Stimulated activated CD4-positive, alpha-beta T cell treated with anti-CD3 and anti-CD28 coated beads, Interleukin-2, amount 100 ng/mL, for 48 hours (primary cell): ENCODE results near the gene NKX6-2.
"Not testable (repeated sequence)": the region's sequence is repeated elsewhere in the genome, so short reads cannot be mapped to it uniquely, and the experiment has no call there.

Experiments used
- DNase-seq, 2 donors: peaks; one replicate each; pipeline ENCODE4 v3.0.0-alpha.2; 2020

NKX6-2 gene

GRCh38 chr10:132752378-132752777 lies 33.6 kb downstream of the NKX6-2 start:
- no peak for DNase-seq

DNA sequence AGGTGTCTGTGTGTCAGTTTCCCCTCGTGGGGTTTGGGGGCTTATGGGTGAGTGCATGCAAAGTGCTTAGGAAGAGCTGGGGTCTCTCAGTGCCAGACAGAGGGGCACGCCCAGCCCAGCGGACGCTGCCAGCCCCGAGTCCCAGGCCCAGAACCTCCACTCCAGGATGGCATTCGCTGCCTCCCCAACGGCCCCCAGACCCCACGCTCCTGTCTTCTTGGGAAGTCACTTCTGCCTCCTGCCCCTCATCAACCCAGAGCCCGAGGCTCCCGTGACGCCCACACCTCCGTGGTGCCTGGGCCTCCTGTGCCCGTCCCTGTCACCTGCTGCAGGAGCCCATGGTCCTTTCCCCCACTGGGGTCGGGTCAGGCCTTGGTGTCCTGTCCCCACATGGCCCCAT lies 35.0 kb downstream of the NKX6-2 start:
- no peak for DNase-seq

GRCh38 chr10:132749371-132749795 lies 36.6 kb downstream of the NKX6-2 start:
- DNase-seq: no peak

GRCh38 chr10:132748545-132749370 lies 37.2 kb downstream of the NKX6-2 start:
- no peak for DNase-seq

- no peak for DNase-seq
Measured at GRCh38 chr10:132748135-132748534, 37.8 kb downstream of the NKX6-2 start.

DNA sequence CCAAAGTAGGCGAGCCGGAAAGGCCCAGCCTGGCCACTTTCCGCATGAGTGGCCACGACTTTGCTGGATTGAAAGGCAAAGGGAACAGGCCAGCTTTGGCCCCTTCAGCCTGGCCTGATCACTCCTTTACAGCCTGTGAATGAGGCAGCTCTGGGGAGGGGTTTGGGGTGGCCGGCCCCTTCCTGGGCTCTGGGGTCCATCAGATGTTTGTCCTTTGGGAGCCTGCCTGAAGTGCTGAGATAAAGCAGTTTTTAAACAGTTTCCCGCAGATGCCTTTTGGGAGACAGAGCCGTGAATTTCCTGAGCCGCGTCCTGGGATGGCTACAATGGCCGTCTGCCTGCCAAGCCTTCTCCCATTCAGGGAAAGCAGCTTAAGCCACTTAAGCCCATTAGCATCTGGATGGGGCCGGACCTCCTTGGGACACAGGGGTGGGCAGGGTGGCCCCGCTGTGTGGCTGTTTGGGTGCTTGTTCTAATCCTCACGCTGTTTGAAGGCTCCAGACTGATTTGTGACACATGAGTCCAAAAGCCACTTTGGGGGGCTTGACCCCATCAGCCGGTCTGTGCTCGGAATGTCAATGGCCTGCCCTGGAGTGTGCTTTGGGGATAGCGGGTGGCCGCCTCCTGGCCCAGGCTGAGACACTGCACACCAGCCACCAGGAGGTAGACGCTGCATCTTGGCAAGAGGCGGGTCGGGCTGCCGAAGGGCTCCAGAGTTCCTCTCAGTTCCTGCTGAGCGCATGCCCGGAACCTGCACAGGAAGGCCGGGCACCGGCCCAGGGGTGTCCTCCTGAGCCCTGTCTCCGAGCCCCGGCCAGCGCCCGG lies 38.9 kb downstream of the NKX6-2 start:
- no peak for DNase-seq

- no peak for DNase-seq
Measured at GRCh38 chr10:132746386-132746785, 39.6 kb downstream of the NKX6-2 start.

DNA sequence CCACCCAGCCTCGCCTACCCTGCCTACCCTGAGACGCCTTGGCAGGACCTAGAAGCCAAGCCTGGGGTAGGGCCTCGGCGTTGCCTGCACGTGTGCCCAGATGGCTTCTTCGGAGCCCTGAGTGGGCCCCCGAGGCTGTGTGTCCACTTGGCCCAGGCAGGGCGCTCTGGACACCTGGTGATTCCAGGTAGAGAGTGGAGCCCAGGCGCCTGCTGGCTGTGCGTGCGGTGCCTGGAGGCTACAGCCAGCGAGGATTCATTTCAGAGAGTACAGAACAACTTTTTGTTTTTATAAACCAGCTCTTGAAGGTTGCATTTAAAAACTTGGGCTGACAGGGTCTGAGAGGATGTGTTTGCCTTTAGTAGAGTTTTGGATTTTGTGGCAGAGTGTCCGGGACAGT lies 40.0 kb downstream of the NKX6-2 start:
- no peak for DNase-seq

GRCh38 chr10:132745511-132745910 lies 40.4 kb downstream of the NKX6-2 start:
- no peak for DNase-seq

DNA sequence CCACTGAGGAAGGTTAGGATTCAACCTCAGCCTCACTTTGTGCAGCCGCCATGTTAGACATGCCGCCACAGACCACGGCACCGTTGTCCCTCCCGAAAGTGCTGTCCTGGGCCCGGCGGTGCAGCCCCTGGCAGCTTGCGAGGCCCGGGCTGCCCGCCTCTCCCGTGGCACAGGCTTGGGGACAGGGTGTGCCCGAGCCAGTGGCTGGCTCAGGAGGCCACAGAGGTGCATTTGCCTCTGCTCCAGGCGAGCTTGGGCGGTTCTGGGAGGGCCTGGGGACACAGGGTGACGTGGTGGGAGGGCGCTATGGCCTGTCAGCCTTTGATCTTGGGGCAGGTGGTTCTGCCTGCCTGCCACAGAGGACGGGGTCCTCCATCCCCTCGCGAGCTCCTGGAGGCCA lies 41.1 kb downstream of the NKX6-2 start:
- DNase-seq: no peak

GRCh38 chr10:132743925-132744490 lies 41.9 kb downstream of the NKX6-2 start:
- DNase-seq: no peak

- DNase-seq: not testable (repeated sequence)
Measured at GRCh38 chr10:132743196-132743924, 42.6 kb downstream of the NKX6-2 start.

GRCh38 chr10:132742837-132743194 lies 43.1 kb downstream of the NKX6-2 start:
- DNase-seq: no peak

- DNase-seq: no peak
Measured at GRCh38 chr10:132742167-132742836, 43.6 kb downstream of the NKX6-2 start.

DNA sequence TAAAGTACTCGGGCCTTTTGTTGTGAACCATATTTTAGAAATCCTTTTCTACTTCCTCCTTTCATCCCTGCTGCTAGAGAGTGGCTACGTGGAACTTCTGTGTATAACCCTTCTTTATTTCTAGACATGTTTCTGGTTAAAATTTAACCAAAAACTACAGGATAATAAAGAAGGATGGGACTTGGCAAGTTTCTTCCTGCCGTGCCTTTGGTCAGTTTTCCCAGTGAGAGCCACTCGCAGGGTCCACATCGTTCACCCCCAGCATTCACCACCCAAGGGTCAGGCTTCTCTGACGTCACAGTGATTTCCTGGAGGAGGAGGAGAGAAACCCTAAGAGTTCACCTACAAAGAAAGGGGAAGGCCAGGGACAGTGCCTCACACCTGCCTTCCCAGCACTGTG lies 45.4 kb downstream of the NKX6-2 start:
- no peak for DNase-seq

DNA sequence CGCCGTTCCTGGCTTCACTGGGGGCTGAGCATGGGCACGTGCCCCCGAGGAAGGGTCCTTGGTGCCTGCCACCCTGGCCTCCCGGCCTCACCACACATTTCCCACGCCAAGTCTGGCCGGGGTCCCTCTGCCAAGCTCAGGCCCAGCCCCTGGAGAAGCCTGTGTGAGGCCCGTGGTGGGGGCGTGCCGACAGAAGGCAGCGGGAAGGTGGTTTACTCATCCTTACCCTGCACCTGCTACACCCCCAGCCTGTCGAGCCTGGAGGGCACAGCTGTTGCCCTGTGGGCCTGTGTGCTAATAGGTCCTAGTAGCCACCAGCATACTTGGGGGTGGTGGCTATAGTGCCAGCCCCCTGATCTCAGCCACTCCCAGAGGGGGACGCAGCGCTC lies 46.7 kb downstream of the NKX6-2 start:
- DNase-seq: no peak

- DNase-seq: no peak
Measured at GRCh38 chr10:132738454-132739224, 47.3 kb downstream of the NKX6-2 start.

DNA sequence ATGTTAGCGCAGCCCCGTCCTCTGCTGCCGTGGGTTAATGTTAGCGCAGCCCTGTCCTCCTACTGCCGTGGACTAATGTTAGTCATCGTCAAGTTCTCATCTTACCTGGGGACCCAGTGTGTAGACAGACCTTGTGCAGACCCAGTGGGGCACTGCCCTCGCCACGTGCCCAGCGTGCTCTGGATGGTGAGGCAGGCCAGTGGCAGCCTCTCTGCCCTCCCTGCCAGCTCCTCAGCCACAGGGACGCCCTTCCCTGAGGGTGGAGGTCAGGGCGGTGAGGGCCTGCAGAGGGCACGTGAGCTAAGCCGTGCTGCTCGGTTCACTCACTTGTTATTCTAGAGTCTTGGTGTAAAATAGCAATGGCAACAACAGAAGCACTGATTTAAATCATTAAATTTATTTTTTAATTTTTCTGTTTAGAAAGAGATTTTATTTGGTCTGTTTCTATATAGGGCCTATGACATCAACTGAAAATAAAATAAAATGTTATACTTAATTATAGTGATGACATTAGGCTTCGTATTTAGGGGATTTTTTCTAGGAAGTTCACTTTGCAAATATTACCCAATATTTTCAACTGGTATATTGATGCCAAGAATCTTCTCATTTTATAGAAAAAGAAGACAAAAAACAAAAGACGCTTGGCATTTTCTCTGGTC lies 48.4 kb downstream of the NKX6-2 start:
- DNase-seq: no peak

DNA sequence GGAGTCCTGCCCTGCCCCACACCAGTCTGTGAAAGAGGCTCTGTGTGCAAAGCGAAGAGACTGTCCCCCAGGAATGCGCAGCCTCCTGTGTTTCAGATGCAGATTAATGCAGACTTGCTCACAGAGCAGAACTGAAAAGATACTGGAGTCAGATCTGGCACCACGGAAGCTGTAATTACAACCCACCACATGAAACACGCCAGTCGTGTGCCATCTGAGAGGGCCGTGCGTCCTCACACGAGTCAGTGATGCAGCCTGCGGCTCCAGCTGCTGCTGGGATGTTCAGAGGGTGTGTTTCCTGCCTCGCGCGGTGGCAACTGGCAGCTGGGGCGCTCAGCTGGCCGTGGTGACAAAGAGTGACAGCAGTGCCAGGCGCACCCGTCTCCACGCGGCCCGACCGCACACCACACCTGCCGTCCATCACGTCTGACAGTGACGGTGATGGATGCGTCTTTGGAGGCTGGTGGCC lies 50.0 kb downstream of the NKX6-2 start:
- no peak for DNase-seq

- DNase-seq: no peak
Measured at GRCh38 chr10:132735341-132735775, 50.6 kb downstream of the NKX6-2 start.

DNA sequence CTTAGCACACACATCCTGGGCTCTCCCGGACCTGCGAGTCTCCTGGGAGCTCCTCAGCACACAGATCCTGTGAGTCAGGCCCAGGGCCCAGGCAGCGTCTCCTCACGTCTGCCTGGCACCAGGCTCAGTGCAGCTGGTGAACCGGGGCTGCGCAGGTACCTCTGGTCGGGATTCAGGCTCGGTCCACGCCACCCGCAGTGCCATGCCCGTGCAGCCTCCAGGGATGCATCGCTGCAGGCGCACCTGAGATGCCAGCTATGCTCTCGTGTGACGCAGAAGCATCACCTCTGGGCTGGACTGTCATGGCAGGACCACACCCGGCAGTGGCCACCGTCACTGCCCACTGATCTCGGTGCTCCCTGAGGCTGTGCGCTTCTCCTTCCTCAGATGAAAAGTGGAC lies 52.0 kb downstream of the NKX6-2 start:
- DNase-seq: no peak
